BLaER1 (cell line): ENCODE measurements around the gene SLC15A4.

Source experiments
- H3K27ac ChIP-seq: shearing (Covaris generic); formaldehyde crosslinking; 2 replicates; pipeline ENCODE4 v1.8.1; 2022
- H3K27me3 ChIP-seq: shearing (Covaris generic); formaldehyde crosslinking; 2 replicates; pipeline ENCODE4 v1.8.1; 2022
- H3K36me3 ChIP-seq: shearing (Covaris generic); formaldehyde crosslinking; 2 replicates; pipeline ENCODE4 v1.8.1; 2022
- H3K4me1 ChIP-seq: shearing (Covaris generic); formaldehyde crosslinking; 2 replicates; pipeline ENCODE4 v1.8.1; 2022
- H3K4me2 ChIP-seq: shearing (Covaris generic); formaldehyde crosslinking; 2 replicates; pipeline ENCODE4 v1.8.1; 2022
- H3K4me3 ChIP-seq: shearing (Covaris generic); formaldehyde crosslinking; 2 replicates; pipeline ENCODE4 v1.8.1; 2022
- H3K9ac ChIP-seq: shearing (Covaris generic); formaldehyde crosslinking; 2 replicates; pipeline ENCODE4 v1.8.1; 2022
- H3K9me3 ChIP-seq: shearing (Covaris generic); formaldehyde crosslinking; 2 replicates; pipeline ENCODE4 v1.8.1; 2022
- H4K20me1 ChIP-seq: shearing (Covaris generic); formaldehyde crosslinking; 2 replicates; pipeline ENCODE4 v1.8.1; 2022
- Cebpa-rat ChIP-seq: shearing (Covaris generic); IDR thresholded peaks from 2 replicates; pipeline ENCODE4 v1.8.1; 2022

SLC15A4 gene

DNA sequence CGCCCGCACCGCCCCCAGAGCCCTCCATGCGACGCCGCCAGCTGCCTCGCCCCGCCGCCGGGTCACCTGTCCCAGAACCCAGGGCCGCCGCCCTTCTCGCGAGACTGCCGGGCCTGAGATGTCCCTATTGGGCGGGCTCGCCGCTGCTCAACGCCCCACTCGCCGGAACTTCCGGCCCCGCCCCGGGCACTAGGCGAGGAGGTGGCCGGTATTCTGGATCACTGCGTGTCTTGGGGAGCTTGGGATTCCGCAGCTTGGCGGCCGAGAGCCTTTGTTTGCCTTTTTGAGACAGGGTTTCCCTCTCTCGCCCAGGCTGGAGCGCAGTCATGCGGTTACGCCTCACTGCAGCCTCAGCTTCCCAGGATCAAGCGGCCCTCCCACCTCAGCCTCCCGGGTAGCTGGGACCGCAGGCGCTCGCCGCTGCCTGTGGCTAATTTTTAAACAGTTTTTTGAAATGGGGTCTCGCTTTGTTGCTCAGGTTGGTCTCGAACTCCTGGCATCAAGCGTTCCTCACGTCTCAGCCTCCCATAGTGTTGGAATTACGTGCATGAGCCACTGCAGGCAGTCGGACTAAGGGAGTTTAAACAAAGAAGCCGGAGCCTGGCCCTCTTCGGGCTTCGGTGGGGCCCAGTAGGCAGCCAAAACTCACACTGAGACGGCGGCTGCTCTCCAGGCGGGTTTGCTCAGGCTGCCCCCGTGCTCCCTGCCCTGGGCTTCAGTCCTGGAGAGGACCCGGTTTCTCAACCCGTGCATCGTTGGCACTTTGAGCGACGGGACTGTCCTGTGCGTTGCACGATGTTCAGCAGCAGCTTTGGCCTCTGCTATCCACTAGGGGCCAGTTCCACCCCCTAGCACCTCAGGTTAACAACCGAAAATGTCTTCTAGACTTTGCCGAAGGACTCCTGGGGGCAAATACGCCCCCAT is at the start of gene SLC15A4:
Gene SLC15A4, minus strand, starts transcription at position 43 of the 924 bp plus-strand sequence. Its CDS starts 15 bp downstream, at position 28.
- Histone ChIP-seq H3K36me3 (peaks cover 15% of the 10 kb centered on the region), H4K20me1 (peaks cover 40% of the 10 kb centered on the region), H3K4me3 (peak within 1 kb of the TSS; percentile 80), H3K4me1 (peaks cover 57% of the 10 kb centered on the region), H3K4me2 (peak within 1 kb of the TSS; percentile 93), H3K27me3 (no peaks in the 10 kb centered on the region), H3K27ac (peak within 1 kb of the TSS; percentile 98), H3K9me3 (peaks cover 5% of the 10 kb centered on the region), H3K9ac (peak within 1 kb of the TSS; percentile 89)
- TF ChIP-seq Cebpa-rat: no peak

DNA sequence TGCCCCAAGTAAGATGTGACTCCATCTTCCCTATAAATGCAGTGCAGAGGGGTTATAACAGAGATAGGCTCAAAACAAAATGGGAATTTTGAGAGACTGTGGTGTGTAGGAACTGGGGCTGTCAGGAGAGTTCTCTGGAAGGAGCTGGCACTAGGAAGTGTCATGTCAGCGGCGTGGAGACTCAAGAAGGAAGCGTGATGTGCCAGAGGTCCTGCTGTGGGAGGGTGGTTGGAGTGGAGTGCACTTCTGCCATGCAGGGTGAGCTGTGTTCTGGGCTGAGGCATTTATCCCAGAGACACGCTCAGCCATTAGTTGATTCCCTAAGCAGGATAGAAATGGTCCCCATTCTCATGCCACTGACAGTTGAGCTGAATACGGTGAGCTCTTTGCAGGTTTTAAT is 48.5 kb upstream of the SLC15A4 start:
- TF ChIP-seq Cebpa-rat: no peak
- H3K4me2 ChIP-seq: no peak overlapping the region

DNA sequence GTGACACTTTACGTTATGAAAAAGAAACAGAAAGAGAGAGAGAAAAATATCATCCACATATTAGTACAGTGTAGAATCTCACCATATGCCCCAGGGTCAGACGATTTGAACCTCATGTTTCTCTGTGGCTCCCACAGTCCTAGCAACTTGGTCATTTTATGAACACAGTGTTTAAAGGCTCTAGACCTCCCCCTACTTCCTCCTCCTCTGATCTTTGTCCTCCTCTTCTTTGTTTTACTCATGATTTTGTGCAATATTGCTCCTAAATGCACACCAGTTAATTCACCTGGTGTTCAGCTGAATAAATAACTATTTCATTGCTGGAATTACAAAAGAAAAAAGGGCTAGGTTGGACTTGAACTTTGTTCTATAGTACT is 47.7 kb upstream of the SLC15A4 start:
- Histone ChIP-seq H3K4me1 (no peaks in the 10 kb centered on the region), H3K27ac (no peak overlapping the region), H4K20me1 (peaks cover 9% of the 10 kb centered on the region; the same call in 1 of the 2 replicates), H3K9me3 (peaks cover 31% of the 10 kb centered on the region), H3K4me3 (no peak overlapping the region), H3K27me3 (no peaks in the 10 kb centered on the region), H3K36me3 (peaks cover 68% of the 10 kb centered on the region), H3K9ac (no peak overlapping the region), H3K4me2 (no peak overlapping the region)
- TF ChIP-seq Cebpa-rat: no peak

More for the DNA sequence above, 48.5 kb upstream of the SLC15A4 start:
- Histone ChIP-seq H3K9ac (no peak overlapping the region), H4K20me1 (peaks cover 9% of the 10 kb centered on the region; the same call in 1 of the 2 replicates), H3K9me3 (peaks cover 39% of the 10 kb centered on the region), H3K4me3 (no peak overlapping the region), H3K4me1 (no peaks in the 10 kb centered on the region), H3K27ac (no peak overlapping the region), H3K36me3 (peaks cover 75% of the 10 kb centered on the region), H3K27me3 (no peaks in the 10 kb centered on the region)

DNA sequence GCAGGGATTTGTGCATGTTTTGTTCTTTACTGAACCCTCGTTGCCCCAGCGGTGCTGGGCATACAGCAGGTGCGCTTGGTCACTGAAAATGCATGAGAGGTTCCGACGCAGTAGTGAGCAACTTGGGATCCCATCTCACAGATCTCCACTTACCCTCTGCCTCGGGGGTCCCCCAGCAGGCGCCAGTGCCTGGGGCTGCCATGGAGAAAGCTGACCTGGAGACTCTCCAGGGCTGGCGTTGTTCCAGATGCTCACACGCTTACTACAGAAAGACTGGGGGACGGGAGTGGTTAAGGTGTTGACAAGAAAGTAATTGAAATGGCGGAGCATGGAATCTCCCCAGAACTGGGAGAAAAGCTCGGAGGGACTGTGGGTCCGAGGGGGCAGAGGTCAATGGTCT is 43.7 kb upstream of the SLC15A4 start:
- 0 out of 2 replicates have a peak, but pooled peaks cover under 1% of the 10 kb centered on the region for H3K9me3 ChIP-seq
- no peak overlapping the region for H3K4me3 ChIP-seq
- H3K9ac ChIP-seq: no peak overlapping the region
- H3K27me3 ChIP-seq: no peaks in the 10 kb centered on the region
- no peak for TF ChIP-seq Cebpa-rat
- H3K36me3 ChIP-seq: peaks cover 44% of the 10 kb centered on the region
- H3K4me2 ChIP-seq: no peak overlapping the region
- no peak overlapping the region for H3K27ac ChIP-seq
- H3K4me1 ChIP-seq: peaks cover 14% of the 10 kb centered on the region; the same call in 1 of the 2 replicates
- H4K20me1 ChIP-seq: peaks cover 25% of the 10 kb centered on the region

DNA sequence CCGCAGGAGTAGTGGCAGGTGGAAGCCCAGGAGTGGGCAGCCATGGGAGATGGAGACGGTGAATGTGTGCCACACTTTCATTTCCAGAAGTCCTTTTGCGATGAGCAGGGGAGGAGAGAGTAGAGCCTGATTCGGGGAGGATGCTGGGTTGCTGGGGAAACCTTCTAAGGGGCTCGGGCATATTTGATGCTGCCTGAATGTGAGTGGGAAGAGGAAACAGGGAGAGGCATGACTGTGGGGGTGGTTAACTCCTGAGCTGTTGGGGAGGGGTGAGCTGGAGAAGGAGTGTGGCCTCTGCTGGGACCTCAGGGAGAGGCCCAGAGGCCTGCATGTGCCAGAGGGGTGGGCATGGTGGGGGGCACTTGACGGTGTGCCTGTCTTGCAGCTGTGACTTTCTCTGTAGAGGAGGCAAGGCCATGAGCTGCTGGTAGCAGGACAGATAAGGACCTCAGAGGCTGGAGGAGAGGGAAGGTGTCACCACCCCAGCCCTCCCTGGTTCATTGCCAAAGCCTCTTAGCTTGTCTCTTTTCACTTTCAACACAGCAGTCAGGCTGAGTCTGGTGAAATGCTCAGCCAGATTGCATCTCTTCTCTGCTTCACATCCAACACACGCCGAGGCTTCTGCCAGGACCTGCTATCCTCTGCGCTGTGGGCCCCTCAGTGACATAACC is 40.9 kb upstream of the SLC15A4 start:
- peaks cover 33% of the 10 kb centered on the region for H3K4me1 ChIP-seq
- H3K36me3 ChIP-seq: peaks cover 57% of the 10 kb centered on the region
- H3K4me3 ChIP-seq: no peak overlapping the region
- no peak for TF ChIP-seq Cebpa-rat
- H3K9me3 ChIP-seq: 0 out of 2 replicates have a peak, but pooled peaks cover 2% of the 10 kb centered on the region
- no peak overlapping the region for H3K9ac ChIP-seq
- peaks cover 25% of the 10 kb centered on the region for H4K20me1 ChIP-seq
- no peaks in the 10 kb centered on the region for H3K27me3 ChIP-seq
- H3K4me2 ChIP-seq: 0 out of 2 replicates have a peak overlapping the region, but pooled peaks have one; percentile 25
- H3K27ac ChIP-seq: peak overlapping the region; percentile 48

DNA sequence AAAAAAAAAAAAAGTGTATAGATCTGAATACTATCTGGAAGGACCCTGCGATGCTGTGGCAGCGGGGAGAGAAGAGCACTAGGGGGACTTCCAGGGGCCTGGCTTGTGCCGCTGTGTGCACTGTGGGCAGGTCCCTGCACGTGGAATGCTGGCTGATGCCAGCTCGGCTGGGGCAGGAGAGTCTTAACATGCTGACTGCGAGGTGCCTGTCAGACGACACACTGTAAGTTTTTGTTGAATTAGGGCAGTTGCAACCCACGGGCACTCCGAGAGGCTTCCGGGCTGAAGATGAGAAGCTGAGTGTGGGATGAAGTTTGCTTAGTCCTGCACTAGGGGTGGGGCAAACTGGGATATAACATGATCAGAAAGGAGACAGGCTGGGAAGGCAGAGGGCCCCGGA is 40.2 kb upstream of the SLC15A4 start:
- Histone ChIP-seq H3K9me3 (peaks cover 9% of the 10 kb centered on the region), H3K4me1 (peaks cover 33% of the 10 kb centered on the region), H3K27me3 (no peaks in the 10 kb centered on the region), H3K4me3 (no peak overlapping the region), H4K20me1 (peaks cover 25% of the 10 kb centered on the region), H3K27ac (peak overlapping the region; percentile 48), H3K4me2 (no peak overlapping the region), H3K36me3 (peaks cover 57% of the 10 kb centered on the region), H3K9ac (no peak overlapping the region)
- TF ChIP-seq Cebpa-rat: no peak

DNA sequence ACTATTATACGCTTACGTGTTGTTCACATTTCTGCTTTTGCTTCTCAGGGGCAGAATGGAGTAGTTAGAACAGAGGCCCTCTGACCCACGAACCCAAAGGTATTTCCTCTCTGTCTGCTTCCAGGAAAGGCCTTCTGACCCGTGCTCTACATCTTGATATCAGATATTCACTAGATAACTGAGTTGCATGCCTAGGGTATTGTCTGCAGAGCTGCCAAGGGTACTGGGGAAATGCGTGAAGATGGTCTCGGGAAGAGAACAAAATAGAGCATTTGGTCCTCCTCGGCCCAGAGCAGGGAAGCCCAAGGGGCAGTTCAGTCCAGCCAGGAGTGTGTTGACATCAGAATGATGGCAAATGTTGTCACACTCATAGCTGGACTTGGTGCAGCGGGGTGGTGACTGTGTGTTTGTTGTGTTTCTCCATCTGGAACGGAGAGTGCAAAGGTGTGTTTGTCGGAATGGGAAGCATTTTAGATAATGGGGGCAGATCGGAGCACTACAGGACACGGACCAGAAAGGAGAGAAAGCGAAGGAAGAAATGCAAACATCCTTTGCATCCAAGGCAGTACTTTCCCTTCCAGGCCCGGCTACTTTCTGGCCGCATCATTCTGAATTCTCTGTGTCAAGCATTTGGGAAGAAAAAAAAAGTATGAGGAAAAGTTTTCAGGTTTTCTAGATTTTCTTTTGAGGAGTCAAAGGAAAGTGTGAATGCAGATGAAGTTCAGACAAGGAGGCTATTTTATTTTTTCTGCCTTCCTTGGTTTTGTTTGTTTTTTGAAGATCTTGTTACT is 37.7 kb upstream of the SLC15A4 start:
- Histone ChIP-seq H4K20me1 (peaks cover 17% of the 10 kb centered on the region), H3K4me2 (no peak overlapping the region), H3K27ac (no peak overlapping the region), H3K27me3 (no peaks in the 10 kb centered on the region), H3K4me3 (no peak overlapping the region), H3K9me3 (peaks cover 9% of the 10 kb centered on the region), H3K36me3 (peaks cover 56% of the 10 kb centered on the region), H3K4me1 (peaks cover 55% of the 10 kb centered on the region), H3K9ac (no peak overlapping the region)
- TF ChIP-seq Cebpa-rat: no peak

DNA sequence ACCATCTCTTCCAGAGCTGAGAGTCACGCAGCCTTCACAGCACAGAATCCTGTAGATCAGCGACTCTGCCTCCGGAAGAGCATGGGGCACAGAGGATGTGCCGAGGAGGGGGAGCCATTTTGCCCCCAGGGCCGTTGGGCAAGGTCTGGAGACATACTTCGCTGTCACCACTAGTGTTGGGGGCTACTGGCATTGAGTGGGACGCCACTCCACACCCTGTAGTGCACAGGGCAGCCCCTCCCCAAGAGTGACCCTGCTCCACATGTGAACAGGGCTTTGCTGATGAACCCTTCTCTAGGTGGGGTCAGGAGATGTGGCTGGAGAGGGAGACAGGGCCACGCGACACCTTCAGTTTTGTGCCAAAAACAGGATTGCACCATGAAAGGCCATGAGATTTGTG is 35.6 kb upstream of the SLC15A4 start:
- H3K36me3 ChIP-seq: peaks cover 62% of the 10 kb centered on the region
- peaks cover 70% of the 10 kb centered on the region for H3K4me1 ChIP-seq
- no peak overlapping the region for H3K4me3 ChIP-seq
- no peak for TF ChIP-seq Cebpa-rat
- H3K9me3 ChIP-seq: peaks cover 9% of the 10 kb centered on the region
- H3K27ac ChIP-seq: no peak overlapping the region
- no peak overlapping the region for H3K4me2 ChIP-seq
- peaks cover 4% of the 10 kb centered on the region for H4K20me1 ChIP-seq
- no peak overlapping the region for H3K9ac ChIP-seq
- no peaks in the 10 kb centered on the region for H3K27me3 ChIP-seq

DNA sequence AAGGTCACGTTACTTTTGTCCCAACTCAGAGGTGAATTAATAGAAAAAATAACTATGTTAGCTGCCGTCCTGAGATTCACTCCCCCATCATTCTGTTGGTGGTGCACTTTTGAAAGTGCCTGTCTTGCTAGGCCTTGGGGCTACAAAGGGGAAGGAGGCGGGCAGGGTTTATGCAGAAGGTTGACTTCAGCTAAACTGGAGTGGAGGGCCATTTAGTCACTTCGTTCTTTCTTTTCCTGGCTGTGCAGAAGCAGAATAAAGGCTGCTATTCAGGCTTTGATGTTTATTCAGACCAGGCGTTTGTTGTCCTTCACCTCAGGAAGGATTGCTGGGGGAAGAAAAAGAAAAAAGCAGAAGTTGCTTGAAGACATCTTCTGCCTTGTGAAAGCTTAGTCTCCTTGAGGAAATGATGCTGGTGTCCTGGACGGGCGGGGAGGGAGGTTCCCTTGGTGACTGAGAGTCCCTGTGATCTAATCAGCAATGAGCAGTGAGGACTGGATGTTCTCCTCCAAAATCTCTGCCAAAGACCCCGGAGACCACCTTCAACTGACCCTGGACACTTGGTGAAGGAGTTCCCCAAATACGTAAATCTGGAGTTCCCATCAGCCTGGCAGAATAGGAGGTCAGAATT is 33.5 kb upstream of the SLC15A4 start:
- H3K36me3 ChIP-seq: peaks cover 50% of the 10 kb centered on the region
- H3K9me3 ChIP-seq: peaks cover 9% of the 10 kb centered on the region
- peaks cover 74% of the 10 kb centered on the region for H3K4me1 ChIP-seq
- no peak for TF ChIP-seq Cebpa-rat
- no peak overlapping the region; the same call in 1 of the 2 replicates for H3K27ac ChIP-seq
- no peaks in the 10 kb centered on the region for H3K27me3 ChIP-seq
- H3K4me2 ChIP-seq: peak overlapping the region; percentile 92
- no peak overlapping the region for H3K4me3 ChIP-seq
- no peaks in the 10 kb centered on the region for H4K20me1 ChIP-seq
- no peak overlapping the region for H3K9ac ChIP-seq
